K562 (cell line): ENCODE measurements around the gene SDC3. TPM values are rescaled to one million over a fixed set of nuclear protein-coding genes. Genes with fewer than 3 reads are reported as not detected.

ENCODE experiments used
- DIDO1 ChIP-seq: fragments of 450-650 bp; IDR thresholded peaks from 2 replicates; pipeline ENCODE4 v1.6.1; 2016; ENCODE audit warnings: low read depth, missing biosample characterization, missing genetic modification characterization
- ETV1 ChIP-seq: fragments of 450-650 bp; conservative IDR thresholded peaks from 2 replicates; pipeline ENCODE4 v1.6.1; 2016; ENCODE audit warnings: missing genetic modification characterization, control low read depth, low read depth, missing compliant biosample characterization
- GATAD2B ChIP-seq: fragments of 450-650 bp; IDR thresholded peaks from 2 replicates; pipeline ENCODE4 v1.6.1; 2017; ENCODE audit warnings: mild to moderate bottlenecking, borderline replicate concordance
- GTF2A2 ChIP-seq: IDR thresholded peaks from 2 replicates; pipeline ENCODE4 v1.6.1; 2016; ENCODE audit warnings: mild to moderate bottlenecking, missing genetic modification characterization, missing compliant biosample characterization
- ILF3 ChIP-seq: fragments of 450-650 bp; IDR thresholded peaks from 2 replicates; pipeline ENCODE4 v1.6.1; 2018; ENCODE audit warnings: antibody characterized with exemption, mild to moderate bottlenecking, moderate library complexity, borderline replicate concordance
- NFATC3 ChIP-seq: fragments of 450-650 bp; IDR thresholded peaks from 2 replicates; pipeline ENCODE4 v1.6.1; 2017; ENCODE audit warnings: mild to moderate bottlenecking
- SLC30A9 ChIP-seq: fragments of 250-450 bp; sonication (Bioruptor Pico); IDR thresholded peaks from 2 replicates; pipeline ENCODE4 v1.8.0; 2022; ENCODE audit warnings: mild to moderate bottlenecking, moderate library complexity
- SMAD4 ChIP-seq: fragments of 250-450 bp; sonication (Bioruptor Pico); conservative IDR thresholded peaks from 2 replicates; pipeline ENCODE4 v1.8.0; 2021; ENCODE audit warnings: inconsistent platforms, mild to moderate bottlenecking, moderate library complexity
- TFE3 ChIP-seq: fragments of 450-650 bp; formaldehyde crosslinking; IDR thresholded peaks from 2 replicates; pipeline ENCODE4 v1.4.0; 2020; ENCODE audit warnings: mild to moderate bottlenecking, mixed read lengths
- TSC22D4 ChIP-seq: fragments of 450-650 bp; IDR thresholded peaks from 2 replicates; pipeline ENCODE4 v1.6.1; 2016; ENCODE audit warnings: missing genetic modification characterization, missing biosample characterization, control low read depth
- polyA plus RNA-seq, 8 experiments: library from polyadenylated mRNA; depleted of rRNA in 4 of 8; stranded (reverse) in 5 of 8; unstranded in 3 of 8; fragments of >200 nt; fragmentation: Nextera tagmentation in 2 of 8; fragmentation: Illumina TruSeq in 1 of 8; extraction: Ambion mirVana in 2 of 8; extraction: Trizol in 1 of 8; gene quantifications; 2 replicates each; pipeline versions ENCODE4 v1.2.1 to v1.2.3, GENCODE V29; 2011 to 2014; ENCODE audit warnings: inconsistent platforms in 1 of 8, missing spikeins in 1 of 8
- total RNA-seq, 7 experiments: library from RNA; depleted of rRNA in 6 of 7; stranded (reverse); fragments of >200 nt in 6 of 7; fragmentation: Illumina TruSeq in 2 of 7; extraction: Trizol in 2 of 7; gene quantifications; 2 replicates each; pipeline versions ENCODE4 v1.2.1 to v1.2.3, GENCODE V29; 2011 to 2021; ENCODE audit warnings: low replicate concordance in 1 of 7
- TF ChIP-seq, protein P1 (sequence below), 2 experiments: fragments of 450-650 bp; formaldehyde crosslinking in 1 of 2; IDR thresholded peaks; 2 replicates each; pipeline versions ENCODE4 v1.4.0 to v1.6.1; 2014 to 2020; ENCODE audit warnings: mild to moderate bottlenecking in 2 of 2, borderline replicate concordance in 1 of 2, low read depth in 1 of 2

Gene SDC3
- total and polyA plus RNA-seq, 9 of the 15 experiments (the other 6 are each of a cell fraction or from before 2014, with no cell fraction given) = 0.38 to 44.1 (median 12.1) TPM

DNA sequence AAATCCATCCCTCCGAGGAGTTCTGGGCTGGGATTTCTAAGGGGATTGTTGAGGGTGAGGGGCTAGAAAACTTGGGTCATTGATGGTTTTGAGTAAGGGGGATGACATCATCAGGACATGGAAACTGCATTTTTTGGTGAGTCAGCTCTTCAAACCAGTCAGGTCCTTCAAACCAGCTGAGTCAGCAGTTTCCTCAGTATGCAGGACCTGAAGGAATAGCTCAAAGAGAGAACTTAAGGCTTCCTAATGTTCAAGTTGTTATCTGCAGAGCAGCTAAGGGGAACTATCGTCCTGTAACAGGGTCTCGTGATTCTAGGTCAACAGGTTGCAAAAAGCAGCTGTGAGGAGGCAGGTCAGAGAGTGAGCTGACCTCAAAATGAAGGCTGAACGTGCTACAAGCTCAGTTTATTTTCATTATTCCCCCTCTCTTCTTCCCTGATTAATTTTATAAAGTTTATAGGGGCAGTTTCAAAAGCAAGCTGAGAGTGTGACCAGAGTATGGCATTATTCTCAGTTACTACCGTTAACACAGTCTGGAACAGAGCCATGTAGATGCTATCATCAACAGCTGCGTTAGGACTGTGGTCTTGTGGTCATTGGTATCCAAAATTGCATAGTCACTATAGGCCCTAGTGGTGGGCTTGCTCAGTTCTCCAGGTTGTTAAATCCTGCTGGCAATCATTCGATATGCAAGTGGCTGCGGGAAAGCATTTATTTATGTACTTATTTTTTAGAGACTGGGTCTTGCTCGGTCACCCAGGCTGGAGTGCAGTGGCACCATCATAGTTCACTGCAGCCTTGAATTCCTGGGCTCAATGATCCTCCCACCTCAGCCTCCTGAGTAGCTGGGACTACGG, 10.7 kb upstream of the SDC3 start (continued):
- no peak for TF ChIP-seq TSC22D4 (tag)
- TF ChIP-seq ILF3 = no peak
- peak; percentile 58 for TF ChIP-seq TFE3 (CRISPR knock-in tag)
- TF ChIP-seq, protein P1, sequence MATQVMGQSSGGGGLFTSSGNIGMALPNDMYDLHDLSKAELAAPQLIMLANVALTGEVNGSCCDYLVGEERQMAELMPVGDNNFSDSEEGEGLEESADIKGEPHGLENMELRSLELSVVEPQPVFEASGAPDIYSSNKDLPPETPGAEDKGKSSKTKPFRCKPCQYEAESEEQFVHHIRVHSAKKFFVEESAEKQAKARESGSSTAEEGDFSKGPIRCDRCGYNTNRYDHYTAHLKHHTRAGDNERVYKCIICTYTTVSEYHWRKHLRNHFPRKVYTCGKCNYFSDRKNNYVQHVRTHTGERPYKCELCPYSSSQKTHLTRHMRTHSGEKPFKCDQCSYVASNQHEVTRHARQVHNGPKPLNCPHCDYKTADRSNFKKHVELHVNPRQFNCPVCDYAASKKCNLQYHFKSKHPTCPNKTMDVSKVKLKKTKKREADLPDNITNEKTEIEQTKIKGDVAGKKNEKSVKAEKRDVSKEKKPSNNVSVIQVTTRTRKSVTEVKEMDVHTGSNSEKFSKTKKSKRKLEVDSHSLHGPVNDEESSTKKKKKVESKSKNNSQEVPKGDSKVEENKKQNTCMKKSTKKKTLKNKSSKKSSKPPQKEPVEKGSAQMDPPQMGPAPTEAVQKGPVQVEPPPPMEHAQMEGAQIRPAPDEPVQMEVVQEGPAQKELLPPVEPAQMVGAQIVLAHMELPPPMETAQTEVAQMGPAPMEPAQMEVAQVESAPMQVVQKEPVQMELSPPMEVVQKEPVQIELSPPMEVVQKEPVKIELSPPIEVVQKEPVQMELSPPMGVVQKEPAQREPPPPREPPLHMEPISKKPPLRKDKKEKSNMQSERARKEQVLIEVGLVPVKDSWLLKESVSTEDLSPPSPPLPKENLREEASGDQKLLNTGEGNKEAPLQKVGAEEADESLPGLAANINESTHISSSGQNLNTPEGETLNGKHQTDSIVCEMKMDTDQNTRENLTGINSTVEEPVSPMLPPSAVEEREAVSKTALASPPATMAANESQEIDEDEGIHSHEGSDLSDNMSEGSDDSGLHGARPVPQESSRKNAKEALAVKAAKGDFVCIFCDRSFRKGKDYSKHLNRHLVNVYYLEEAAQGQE (IDR thresholded peaks at IDR 0.05; ENCODE audit: borderline replicate concordance) = no peak; the same call in 1 of the 2 replicates
- TF ChIP-seq, protein P1 (CRISPR knock-in tag; IDR thresholded peaks at IDR 0.05; ENCODE audit: low read depth) = no peak
- peak; percentile 43 for TF ChIP-seq NFATC3
- no peak for TF ChIP-seq SLC30A9 (CRISPR knock-in tag)
- no peak; the same call in 1 of the 2 replicates for TF ChIP-seq GATAD2B
- TF ChIP-seq ETV1 (tag) = peak; percentile 2; the same call in 1 of the 2 replicates
- peak; percentile 50; the same call in 1 of the 2 replicates for TF ChIP-seq DIDO1 (tag)
- TF ChIP-seq SMAD4 (CRISPR knock-in tag) = peak; percentile 60; the same call in 1 of the 2 replicates
- no peak for TF ChIP-seq GTF2A2 (tag)
